Astrocyte (in vitro differentiated cells and primary cell): Measurements from ENCODE around the gene RABEP2.

Source experiments
- EZH2 ChIP-seq: IDR thresholded peaks from 2 replicates; pipeline ENCODE4 v1.6.1; 2012; ENCODE audit warnings: mild to moderate bottlenecking, low read length, inconsistent platforms; ENCODE audit not compliant: insufficient read depth
- TF ChIP-seq, protein P1 (sequence below): IDR thresholded peaks from 2 replicates; pipeline ENCODE4 v1.5.1; 2011; ENCODE audit warnings: low read depth, mild to moderate bottlenecking, inconsistent platforms, low read length, moderate library complexity; ENCODE audit not compliant: insufficient read depth

GRCh38 chr16:28905229-28905754 is 19.7 kb downstream of the RABEP2 start:
- TF ChIP-seq, protein P1, sequence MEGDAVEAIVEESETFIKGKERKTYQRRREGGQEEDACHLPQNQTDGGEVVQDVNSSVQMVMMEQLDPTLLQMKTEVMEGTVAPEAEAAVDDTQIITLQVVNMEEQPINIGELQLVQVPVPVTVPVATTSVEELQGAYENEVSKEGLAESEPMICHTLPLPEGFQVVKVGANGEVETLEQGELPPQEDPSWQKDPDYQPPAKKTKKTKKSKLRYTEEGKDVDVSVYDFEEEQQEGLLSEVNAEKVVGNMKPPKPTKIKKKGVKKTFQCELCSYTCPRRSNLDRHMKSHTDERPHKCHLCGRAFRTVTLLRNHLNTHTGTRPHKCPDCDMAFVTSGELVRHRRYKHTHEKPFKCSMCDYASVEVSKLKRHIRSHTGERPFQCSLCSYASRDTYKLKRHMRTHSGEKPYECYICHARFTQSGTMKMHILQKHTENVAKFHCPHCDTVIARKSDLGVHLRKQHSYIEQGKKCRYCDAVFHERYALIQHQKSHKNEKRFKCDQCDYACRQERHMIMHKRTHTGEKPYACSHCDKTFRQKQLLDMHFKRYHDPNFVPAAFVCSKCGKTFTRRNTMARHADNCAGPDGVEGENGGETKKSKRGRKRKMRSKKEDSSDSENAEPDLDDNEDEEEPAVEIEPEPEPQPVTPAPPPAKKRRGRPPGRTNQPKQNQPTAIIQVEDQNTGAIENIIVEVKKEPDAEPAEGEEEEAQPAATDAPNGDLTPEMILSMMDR: no peak
- no peak for TF ChIP-seq EZH2
